COLO829 (cell line): ENCODE measurements around the gene KLF15.

Experiments used
- DNase-seq: peaks from one replicate; pipeline ENCODE4 v3.0.0; 2012; ENCODE audit warnings: low spot score

KLF15 gene

GRCh38 chr3:126319701-126320295 lies 37.4 kb downstream of the KLF15 start:
- no peak for DNase-seq

DNA sequence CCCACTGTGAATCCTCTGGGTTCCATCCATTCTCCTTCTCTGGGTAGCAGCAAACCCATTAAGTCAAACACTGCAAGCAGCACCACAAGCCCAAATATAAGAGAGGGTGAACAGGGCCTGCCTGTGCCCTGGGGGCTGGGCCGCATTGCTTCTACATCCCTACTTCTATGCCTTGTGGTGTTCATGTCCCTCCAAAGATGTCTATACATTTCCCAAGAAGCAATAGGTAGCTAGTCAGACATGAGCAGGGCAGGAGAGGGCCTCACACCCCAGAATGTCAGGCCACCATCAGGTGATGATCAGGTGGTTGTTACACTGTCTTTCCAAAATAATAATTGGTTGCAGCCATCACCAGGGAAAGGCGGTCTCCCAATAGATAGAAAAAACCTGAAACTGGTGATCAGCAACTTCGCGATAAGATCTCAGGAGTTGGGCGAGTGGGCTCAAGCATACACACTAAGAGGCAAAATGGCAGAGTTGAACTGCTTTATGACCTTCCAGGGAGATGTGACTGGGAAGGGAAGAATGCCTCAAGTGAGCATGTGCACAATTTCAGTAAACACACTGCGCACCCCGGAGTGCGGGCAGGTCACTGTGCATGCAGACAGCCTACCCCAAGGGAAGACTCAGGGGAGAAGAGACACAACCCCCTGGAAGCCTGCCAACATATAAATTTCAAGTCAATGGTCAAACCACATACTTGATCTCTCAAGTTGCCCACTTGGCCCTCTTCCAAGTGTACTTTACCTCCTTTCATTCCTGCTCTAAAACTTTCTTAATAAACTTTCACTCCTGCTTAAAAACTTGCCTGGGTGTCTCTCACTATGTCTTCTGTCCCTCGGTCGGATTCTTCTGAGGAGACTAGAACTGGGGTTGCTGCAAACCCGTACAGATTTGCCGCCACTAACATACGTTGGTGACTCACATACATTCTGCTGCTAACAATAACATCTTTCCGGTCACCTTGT lies 39.9 kb downstream of the KLF15 start:
- DNase-seq = no peak

DNA sequence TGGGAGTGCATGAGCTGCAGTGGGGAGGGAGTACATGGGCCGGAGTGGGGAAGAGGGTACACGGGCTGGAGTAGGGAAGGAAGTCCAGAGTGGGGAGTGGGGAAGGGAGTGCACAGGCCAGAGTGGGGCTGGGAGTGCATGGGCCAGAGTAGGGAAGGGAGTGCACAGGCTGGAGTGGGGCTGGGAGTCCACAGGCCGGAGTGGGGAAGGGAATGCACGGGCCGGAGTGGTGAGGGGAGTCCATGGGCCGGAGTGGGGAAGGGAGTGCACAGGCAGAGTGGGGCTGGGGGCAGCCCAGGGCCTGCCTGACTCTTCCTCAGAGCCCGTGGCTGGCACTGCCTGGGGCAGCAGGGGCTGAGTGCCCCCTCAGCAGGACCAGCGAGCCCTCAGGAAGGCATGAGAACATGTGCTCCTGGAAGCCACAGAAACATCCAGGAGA lies 40.7 kb downstream of the KLF15 start:
- no peak for DNase-seq

- no peak for DNase-seq
Observed at GRCh38 chr3:126316031-126316461, 41.2 kb downstream of the KLF15 start.

- DNase-seq = no peak
Observed at GRCh38 chr3:126314790-126315658, 42.2 kb downstream of the KLF15 start.

- DNase-seq = no peak
Observed at GRCh38 chr3:126314305-126314789, 42.9 kb downstream of the KLF15 start.

GRCh38 chr3:126313580-126314304 lies 43.5 kb downstream of the KLF15 start:
- no peak for DNase-seq

- DNase-seq = no peak
Observed at GRCh38 chr3:126313166-126313565, 44.0 kb downstream of the KLF15 start.

DNA sequence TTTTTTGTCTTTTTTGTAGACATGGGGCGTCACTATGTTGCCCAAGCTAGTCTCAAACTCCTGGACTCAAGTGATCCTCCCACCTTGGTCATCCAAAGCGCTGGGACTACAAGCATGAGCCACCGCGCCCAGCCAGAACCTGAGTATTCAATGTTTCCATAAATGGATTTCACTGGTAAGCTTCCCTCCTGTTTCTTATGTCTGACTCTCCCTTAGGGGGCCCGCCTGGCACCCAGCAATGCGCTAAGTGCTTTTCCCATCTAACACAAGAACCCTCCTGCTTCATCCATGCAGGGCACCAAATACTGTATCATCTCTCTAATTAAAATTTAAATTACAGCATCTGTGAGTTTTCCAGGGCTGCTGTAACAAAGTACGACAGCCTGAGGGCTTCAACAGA lies 44.9 kb downstream of the KLF15 start:
- DNase-seq = no peak

GRCh38 chr3:126311338-126311978 lies 45.8 kb downstream of the KLF15 start:
- no peak for DNase-seq

- DNase-seq = no peak
Observed at GRCh38 chr3:126310816-126311215, 46.4 kb downstream of the KLF15 start.

DNA sequence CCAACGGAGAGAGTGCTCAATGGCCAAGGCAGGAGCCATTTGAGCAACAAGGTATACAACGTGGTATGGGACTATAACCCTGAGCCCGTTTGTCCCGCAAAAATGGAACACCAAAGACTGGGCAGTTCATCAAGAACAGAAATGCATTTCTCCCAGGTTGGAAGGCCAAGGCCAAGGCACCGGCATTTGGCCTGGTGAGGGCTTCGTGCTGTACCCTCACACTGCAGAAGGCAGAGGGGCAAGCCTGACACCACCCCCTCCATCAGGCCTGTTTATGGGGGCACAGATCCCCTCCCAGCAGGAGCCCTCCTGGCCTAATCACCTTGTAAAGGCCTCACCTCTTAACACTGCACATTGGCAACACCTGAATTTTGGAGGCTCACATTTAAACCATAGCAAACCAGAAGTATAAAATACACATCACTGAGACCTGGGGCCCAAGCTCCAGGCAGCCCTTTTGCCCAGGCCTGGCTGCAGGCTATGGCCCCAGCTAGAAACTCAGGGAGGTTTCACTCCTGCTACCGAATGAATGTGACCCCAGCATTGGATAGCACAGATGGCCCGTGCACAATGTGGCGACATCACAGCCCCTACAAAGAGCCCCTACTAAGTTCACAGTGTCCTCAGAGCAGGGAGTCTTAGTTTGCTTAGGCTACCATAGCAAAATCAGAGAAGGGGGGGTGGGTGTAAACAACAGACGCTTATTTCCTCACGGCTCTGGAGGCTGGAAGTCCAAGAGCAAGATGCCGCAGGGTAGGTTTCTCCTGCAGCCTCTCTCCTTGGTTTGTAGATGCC lies 47.1 kb downstream of the KLF15 start:
- DNase-seq = no peak

GRCh38 chr3:126309165-126309564 lies 48.0 kb downstream of the KLF15 start:
- DNase-seq = no peak

- DNase-seq = no peak
Observed at GRCh38 chr3:126308394-126309125, 48.6 kb downstream of the KLF15 start.

DNA sequence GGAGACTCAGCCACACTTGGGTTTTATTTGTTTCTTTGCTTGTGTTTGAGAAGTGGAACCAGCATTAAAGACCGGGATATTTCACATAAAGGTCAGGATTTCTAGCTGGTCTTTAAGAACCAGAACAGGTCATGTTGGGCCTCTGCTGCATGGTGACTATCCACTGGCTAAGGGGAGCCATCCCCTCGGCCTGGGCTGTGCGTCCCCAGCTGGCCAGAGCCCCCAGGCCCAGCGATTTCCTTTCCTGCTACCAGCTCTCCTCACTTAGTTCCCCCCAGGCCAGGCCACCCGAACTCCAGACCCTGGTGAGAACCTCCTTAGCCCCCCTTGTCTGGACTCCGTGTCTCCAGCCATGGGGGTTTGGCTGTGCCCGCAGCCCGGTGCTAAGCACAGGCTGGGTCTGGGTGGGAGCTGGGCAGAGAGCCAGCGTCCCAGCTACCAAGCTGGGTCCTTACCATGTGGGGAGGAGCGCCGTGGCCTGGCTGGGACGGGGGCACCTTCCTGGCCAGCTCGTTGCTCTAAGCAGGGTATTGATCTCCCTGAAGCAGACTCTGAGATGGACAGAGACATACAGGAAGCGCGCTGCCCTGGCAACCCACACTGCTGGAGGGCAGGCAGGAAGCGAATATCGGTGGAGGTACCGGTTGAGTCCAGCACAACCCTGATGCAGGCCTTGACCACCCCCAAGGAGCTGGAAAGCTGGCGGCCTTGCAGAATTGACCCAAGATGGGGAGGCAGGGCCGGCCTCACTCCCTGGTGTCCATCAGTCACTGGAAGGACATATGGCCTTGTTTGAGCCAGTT lies 49.4 kb downstream of the KLF15 start:
- DNase-seq = no peak

DNA sequence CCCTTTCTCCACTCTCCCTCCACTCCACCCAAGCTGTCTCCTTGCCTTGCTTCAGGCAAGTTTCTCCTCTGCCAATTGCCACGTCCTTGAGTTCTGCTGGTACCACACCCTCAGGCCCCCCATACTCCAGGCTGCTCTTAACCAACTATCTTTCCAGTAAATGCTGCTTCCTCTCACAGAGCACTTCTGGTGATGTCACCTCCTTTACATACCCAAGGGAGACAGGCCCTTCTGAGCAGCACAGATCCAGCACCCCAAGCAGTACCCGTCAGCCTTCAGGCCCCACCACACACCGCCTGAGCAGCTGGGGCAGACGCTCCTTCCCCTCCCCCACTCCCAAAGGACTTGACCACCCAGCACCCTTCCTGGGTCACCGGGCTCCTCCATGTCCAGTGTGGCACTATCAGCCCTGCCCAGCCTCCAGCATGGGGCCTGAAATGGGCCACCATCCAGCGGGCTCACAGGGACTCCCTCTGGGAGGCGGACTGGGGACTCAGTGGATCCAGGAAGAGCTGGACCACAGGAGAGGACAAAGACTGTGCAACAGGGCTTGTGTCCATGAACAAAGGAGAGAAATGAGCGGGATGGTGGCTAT lies 50.2 kb downstream of the KLF15 start:
- no peak for DNase-seq

- no peak for DNase-seq
Observed at GRCh38 chr3:126306397-126306796, 50.8 kb downstream of the KLF15 start.

- DNase-seq = no peak
Observed at GRCh38 chr3:126305427-126305826, 51.8 kb downstream of the KLF15 start.
